GM23338 (cell line): ENCODE data around the gene HSPA1A. TPM values are rescaled to one million over a fixed set of nuclear protein-coding genes. Genes with fewer than 3 reads are reported as not detected.

ENCODE experiments used
- ATAC-seq: fragments of 200-7000 bp; cut with Tn5 transposase; 3 replicates; pipeline ENCODE4 v1.9.1; 2020
- DNase-seq: peaks from one replicate; pipeline ENCODE4 v3.0.0-alpha.2; 2015; ENCODE audit warnings: low spot score
- H2AFZ ChIP-seq: fragments of 200-600 bp; sonication (generic); 2 replicates; pipeline ENCODE4 v1.8.0; 2016; ENCODE audit warnings: antibody characterized with exemption, mild to moderate bottlenecking, moderate library complexity
- H3F3A ChIP-seq: fragments of 200-600 bp; sonication (generic); replicated peaks from 2 replicates; pipeline ENCODE4 v1.8.0; 2017; ENCODE audit warnings: antibody characterized with exemption, mixed run types, low read depth
- H3K27ac ChIP-seq: fragments of 200-600 bp; sonication (generic); 2 replicates; pipeline ENCODE4 v1.6.1; 2016; ENCODE audit warnings: low read depth
- H3K27me3 ChIP-seq: fragments of 200-600 bp; sonication (generic); 2 replicates; pipeline ENCODE4 v1.8.0; 2016; ENCODE audit warnings: mild to moderate bottlenecking, mixed run types, moderate library complexity; ENCODE audit not compliant: insufficient read depth
- H3K36me3 ChIP-seq: fragments of 200-600 bp; sonication (generic); 2 replicates; pipeline ENCODE4 v1.8.0; 2016; ENCODE audit warnings: mild to moderate bottlenecking; ENCODE audit not compliant: insufficient read depth
- H3K4me1 ChIP-seq: fragments of 200-600 bp; sonication (generic); 2 replicates; pipeline ENCODE4 v1.8.0; 2016; ENCODE audit warnings: mild to moderate bottlenecking, moderate library complexity; ENCODE audit not compliant: insufficient read depth
- H3K4me2 ChIP-seq: fragments of 200-600 bp; sonication (generic); 2 replicates; pipeline ENCODE4 v1.7.1; 2017; ENCODE audit warnings: mixed run types
- H3K4me3 ChIP-seq: fragments of 200-600 bp; sonication (generic); 2 replicates; pipeline ENCODE4 v1.6.1; 2016; ENCODE audit warnings: mixed run types
- H3K79me2 ChIP-seq: fragments of 200-600 bp; sonication (generic); replicated peaks from 2 replicates; pipeline ENCODE4 v1.8.0; 2017; ENCODE audit warnings: mild to moderate bottlenecking; ENCODE audit not compliant: insufficient read depth
- H3K9me2 ChIP-seq: fragments of 200-600 bp; sonication (generic); 2 replicates; pipeline ENCODE4 v1.8.0; 2017; ENCODE audit not compliant: insufficient read depth
- H4K20me1 ChIP-seq: fragments of 200-600 bp; sonication (generic); replicated peaks from 2 replicates; pipeline ENCODE4 v1.8.0; 2017; ENCODE audit warnings: mild to moderate bottlenecking; ENCODE audit not compliant: insufficient read depth
- H3K27ac Mint-ChIP-seq: 2 replicates; pipeline ENCODE4 v1.8.0; 2020; ENCODE audit warnings: inconsistent platforms, mild to moderate bottlenecking, moderate library complexity, mixed read lengths
- H3K27me3 Mint-ChIP-seq: 3 replicates; pipeline ENCODE4 v1.8.0; 2022; ENCODE audit warnings: low read depth, mild to moderate bottlenecking, moderate library complexity, mixed read lengths, inconsistent platforms; ENCODE audit not compliant: insufficient read depth, poor library complexity
- H3K36me3 Mint-ChIP-seq: 3 replicates; pipeline ENCODE4 v1.8.0; 2021; ENCODE audit warnings: low read depth, mild to moderate bottlenecking, inconsistent platforms, moderate library complexity, mixed read lengths
- H3K4me1 Mint-ChIP-seq: 3 replicates; pipeline ENCODE4 v1.8.0; 2020; ENCODE audit warnings: mild to moderate bottlenecking, inconsistent platforms, mixed read lengths
- H3K4me3 Mint-ChIP-seq: 3 replicates; pipeline ENCODE4 v1.8.0; 2021; ENCODE audit warnings: moderate library complexity, mild to moderate bottlenecking, inconsistent platforms, mixed read lengths
- H3K9me3 Mint-ChIP-seq: 3 replicates; pipeline ENCODE4 v1.8.0; 2020; ENCODE audit warnings: moderate library complexity, mild to moderate bottlenecking, inconsistent platforms, mixed read lengths
- CREB1 ChIP-seq: fragments of 250-450 bp; sonication (Bioruptor Pico); IDR thresholded peaks from 2 replicates; pipeline ENCODE4 v1.5.0; 2020; ENCODE audit warnings: low read depth, mild to moderate bottlenecking, moderate library complexity
- ETS1 ChIP-seq: IDR thresholded peaks from 2 replicates; pipeline ENCODE4 v1.6.1; 2016; ENCODE audit warnings: antibody characterized with exemption
- EZH2 ChIP-seq: fragments of 200-600 bp; sonication (generic); IDR thresholded peaks from one replicate; pipeline ENCODE4 v1.8.0; 2017; ENCODE audit warnings: antibody characterized with exemption, mild to moderate bottlenecking, low read depth; ENCODE audit not compliant: unreplicated experiment
- EZH2phosphoT487 ChIP-seq: fragments of 200-600 bp; sonication (generic); IDR thresholded peaks from one replicate; pipeline ENCODE4 v1.8.1; 2018; ENCODE audit warnings: antibody characterized with exemption; ENCODE audit not compliant: unreplicated experiment
- JUNB ChIP-seq: IDR thresholded peaks from one replicate; pipeline ENCODE4 v1.6.1; 2016; ENCODE audit warnings: antibody characterized with exemption; ENCODE audit not compliant: unreplicated experiment
- NANOG ChIP-seq: IDR thresholded peaks from 2 replicates; pipeline ENCODE4 v1.6.1; 2016; ENCODE audit warnings: antibody characterized with exemption, borderline replicate concordance
- POLR2AphosphoS5 ChIP-seq: IDR thresholded peaks from 2 replicates; pipeline ENCODE4 v1.6.1; 2016; ENCODE audit warnings: antibody characterized with exemption, low read depth
- STAT1 ChIP-seq: IDR thresholded peaks from one replicate; pipeline ENCODE4 v1.6.1; 2016; ENCODE audit warnings: antibody characterized with exemption; ENCODE audit not compliant: unreplicated experiment
- ZNF114 ChIP-seq: fragments of 250-450 bp; sonication (Bioruptor Pico); IDR thresholded peaks from 2 replicates; pipeline ENCODE4 v1.5.0; 2020; ENCODE audit warnings: mild to moderate bottlenecking, moderate library complexity
- ZNF331 ChIP-seq: fragments of 250-450 bp; sonication (Bioruptor Pico); IDR thresholded peaks from 2 replicates; pipeline ENCODE4 v1.5.0; 2020; ENCODE audit warnings: low read depth, mild to moderate bottlenecking, moderate library complexity
- polyA plus RNA-seq: library from polyadenylated mRNA; unstranded; fragments of >200 nt; fragmentation: Nextera tagmentation; extraction: Ambion mirVana; gene quantifications from 2 replicates; pipeline ENCODE4 v1.2.1, GENCODE V29; 2016
- total RNA-seq: library from RNA; depleted of rRNA; stranded (reverse); fragments of >200 nt; shearing (Covaris generic); gene quantifications from 2 replicates; pipeline ENCODE4 v1.2.3, GENCODE V29; 2014
- TF ChIP-seq, protein P1 (sequence below), 2 experiments: fragments of 200-600 bp in 1 of 2; sonication (generic) in 1 of 2; conservative IDR thresholded peaks; 2 replicates each; pipeline versions ENCODE4 v1.5.1 to v1.6.1; 2016 to 2017; ENCODE audit warnings: antibody characterized with exemption in 2 of 2, low read depth in 2 of 2, mild to moderate bottlenecking in 2 of 2, moderate library complexity in 1 of 2
- TF ChIP-seq, protein P2 (sequence below): fragments of 250-450 bp; sonication (Bioruptor Pico); IDR thresholded peaks from 2 replicates; pipeline ENCODE4 v1.5.0; 2020; ENCODE audit warnings: mild to moderate bottlenecking, moderate library complexity
- TF ChIP-seq, protein P3 (sequence below): IDR thresholded peaks from one replicate; pipeline ENCODE4 v1.6.1; 2018; ENCODE audit warnings: antibody characterized with exemption; ENCODE audit not compliant: unreplicated experiment

Gene HSPA1A
- total and polyA plus RNA-seq, 2 experiments from 2014 or later = 36.1 to 57.1 TPM

DNA sequence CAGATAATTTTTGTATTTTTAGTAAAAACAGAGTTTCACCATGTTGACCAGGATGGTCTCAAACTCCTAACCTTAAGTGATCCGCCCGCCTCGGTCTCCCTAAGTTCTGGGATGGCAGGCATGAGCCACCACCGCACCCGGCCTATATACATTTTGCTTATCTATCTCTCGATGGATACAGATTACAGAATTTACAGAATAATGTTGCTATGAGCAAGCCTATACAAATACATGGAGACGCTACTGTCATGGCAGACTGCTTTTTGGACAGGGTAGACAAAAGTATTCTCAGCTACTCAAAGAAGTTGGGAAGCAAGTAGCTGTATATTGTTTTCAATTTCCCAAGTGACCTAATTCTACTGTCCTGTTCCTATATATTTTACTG, 1.9 kb upstream of the HSPA1A start:
- Mint-ChIP-seq H3K4me1 (peaks cover 16% of the 10 kb centered on the region), H3K27me3 (peaks cover 31% of the 10 kb centered on the region), H3K36me3 (peaks cover 9% of the 10 kb centered on the region; the same call in 2 of the 3 replicates), H3K4me3 (peak overlapping the region; percentile 89), H3K27ac (no peak overlapping the region), H3K9me3 (peaks cover 10% of the 10 kb centered on the region; the same call in 2 of the 3 replicates)
- Histone ChIP-seq H3K27ac (peak overlapping the region; percentile 91; the same call in 1 of the 2 replicates), H3K27me3 (no peaks in the 10 kb centered on the region), H3K4me1 (peaks cover 18% of the 10 kb centered on the region), H3K79me2 (peaks cover 11% of the 10 kb centered on the region), H3K4me2 (peak overlapping the region; percentile 76), H2AFZ (peak overlapping the region; percentile 95), H3K4me3 (peak overlapping the region; percentile 51), H4K20me1 (peaks cover 8% of the 10 kb centered on the region; the same call in 1 of the 2 replicates), H3F3A (0 out of 2 replicates have a peak, but pooled peaks cover 6% of the 10 kb centered on the region), H3K36me3 (no peaks in the 10 kb centered on the region), H3K9me2 (no peaks in the 10 kb centered on the region)
- no peak for DNase-seq
- ATAC-seq = no peak
- TF ChIP-seq NANOG (no peak), POLR2AphosphoS5 (no peak), JUNB (no peak), STAT1 (no peak), CREB1 (CRISPR knock-in tag) (no peak), ETS1 (no peak), ZNF331 (CRISPR knock-in tag) (no peak), EZH2phosphoT487 (no peak), EZH2 (no peak), ZNF114 (CRISPR knock-in tag) (no peak)
- TF ChIP-seq, protein P1, sequence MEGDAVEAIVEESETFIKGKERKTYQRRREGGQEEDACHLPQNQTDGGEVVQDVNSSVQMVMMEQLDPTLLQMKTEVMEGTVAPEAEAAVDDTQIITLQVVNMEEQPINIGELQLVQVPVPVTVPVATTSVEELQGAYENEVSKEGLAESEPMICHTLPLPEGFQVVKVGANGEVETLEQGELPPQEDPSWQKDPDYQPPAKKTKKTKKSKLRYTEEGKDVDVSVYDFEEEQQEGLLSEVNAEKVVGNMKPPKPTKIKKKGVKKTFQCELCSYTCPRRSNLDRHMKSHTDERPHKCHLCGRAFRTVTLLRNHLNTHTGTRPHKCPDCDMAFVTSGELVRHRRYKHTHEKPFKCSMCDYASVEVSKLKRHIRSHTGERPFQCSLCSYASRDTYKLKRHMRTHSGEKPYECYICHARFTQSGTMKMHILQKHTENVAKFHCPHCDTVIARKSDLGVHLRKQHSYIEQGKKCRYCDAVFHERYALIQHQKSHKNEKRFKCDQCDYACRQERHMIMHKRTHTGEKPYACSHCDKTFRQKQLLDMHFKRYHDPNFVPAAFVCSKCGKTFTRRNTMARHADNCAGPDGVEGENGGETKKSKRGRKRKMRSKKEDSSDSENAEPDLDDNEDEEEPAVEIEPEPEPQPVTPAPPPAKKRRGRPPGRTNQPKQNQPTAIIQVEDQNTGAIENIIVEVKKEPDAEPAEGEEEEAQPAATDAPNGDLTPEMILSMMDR (conservative IDR thresholded peaks at IDR 0.05; ENCODE audit: low read depth in 2 of 2) = no peak
- TF ChIP-seq, protein P2, sequence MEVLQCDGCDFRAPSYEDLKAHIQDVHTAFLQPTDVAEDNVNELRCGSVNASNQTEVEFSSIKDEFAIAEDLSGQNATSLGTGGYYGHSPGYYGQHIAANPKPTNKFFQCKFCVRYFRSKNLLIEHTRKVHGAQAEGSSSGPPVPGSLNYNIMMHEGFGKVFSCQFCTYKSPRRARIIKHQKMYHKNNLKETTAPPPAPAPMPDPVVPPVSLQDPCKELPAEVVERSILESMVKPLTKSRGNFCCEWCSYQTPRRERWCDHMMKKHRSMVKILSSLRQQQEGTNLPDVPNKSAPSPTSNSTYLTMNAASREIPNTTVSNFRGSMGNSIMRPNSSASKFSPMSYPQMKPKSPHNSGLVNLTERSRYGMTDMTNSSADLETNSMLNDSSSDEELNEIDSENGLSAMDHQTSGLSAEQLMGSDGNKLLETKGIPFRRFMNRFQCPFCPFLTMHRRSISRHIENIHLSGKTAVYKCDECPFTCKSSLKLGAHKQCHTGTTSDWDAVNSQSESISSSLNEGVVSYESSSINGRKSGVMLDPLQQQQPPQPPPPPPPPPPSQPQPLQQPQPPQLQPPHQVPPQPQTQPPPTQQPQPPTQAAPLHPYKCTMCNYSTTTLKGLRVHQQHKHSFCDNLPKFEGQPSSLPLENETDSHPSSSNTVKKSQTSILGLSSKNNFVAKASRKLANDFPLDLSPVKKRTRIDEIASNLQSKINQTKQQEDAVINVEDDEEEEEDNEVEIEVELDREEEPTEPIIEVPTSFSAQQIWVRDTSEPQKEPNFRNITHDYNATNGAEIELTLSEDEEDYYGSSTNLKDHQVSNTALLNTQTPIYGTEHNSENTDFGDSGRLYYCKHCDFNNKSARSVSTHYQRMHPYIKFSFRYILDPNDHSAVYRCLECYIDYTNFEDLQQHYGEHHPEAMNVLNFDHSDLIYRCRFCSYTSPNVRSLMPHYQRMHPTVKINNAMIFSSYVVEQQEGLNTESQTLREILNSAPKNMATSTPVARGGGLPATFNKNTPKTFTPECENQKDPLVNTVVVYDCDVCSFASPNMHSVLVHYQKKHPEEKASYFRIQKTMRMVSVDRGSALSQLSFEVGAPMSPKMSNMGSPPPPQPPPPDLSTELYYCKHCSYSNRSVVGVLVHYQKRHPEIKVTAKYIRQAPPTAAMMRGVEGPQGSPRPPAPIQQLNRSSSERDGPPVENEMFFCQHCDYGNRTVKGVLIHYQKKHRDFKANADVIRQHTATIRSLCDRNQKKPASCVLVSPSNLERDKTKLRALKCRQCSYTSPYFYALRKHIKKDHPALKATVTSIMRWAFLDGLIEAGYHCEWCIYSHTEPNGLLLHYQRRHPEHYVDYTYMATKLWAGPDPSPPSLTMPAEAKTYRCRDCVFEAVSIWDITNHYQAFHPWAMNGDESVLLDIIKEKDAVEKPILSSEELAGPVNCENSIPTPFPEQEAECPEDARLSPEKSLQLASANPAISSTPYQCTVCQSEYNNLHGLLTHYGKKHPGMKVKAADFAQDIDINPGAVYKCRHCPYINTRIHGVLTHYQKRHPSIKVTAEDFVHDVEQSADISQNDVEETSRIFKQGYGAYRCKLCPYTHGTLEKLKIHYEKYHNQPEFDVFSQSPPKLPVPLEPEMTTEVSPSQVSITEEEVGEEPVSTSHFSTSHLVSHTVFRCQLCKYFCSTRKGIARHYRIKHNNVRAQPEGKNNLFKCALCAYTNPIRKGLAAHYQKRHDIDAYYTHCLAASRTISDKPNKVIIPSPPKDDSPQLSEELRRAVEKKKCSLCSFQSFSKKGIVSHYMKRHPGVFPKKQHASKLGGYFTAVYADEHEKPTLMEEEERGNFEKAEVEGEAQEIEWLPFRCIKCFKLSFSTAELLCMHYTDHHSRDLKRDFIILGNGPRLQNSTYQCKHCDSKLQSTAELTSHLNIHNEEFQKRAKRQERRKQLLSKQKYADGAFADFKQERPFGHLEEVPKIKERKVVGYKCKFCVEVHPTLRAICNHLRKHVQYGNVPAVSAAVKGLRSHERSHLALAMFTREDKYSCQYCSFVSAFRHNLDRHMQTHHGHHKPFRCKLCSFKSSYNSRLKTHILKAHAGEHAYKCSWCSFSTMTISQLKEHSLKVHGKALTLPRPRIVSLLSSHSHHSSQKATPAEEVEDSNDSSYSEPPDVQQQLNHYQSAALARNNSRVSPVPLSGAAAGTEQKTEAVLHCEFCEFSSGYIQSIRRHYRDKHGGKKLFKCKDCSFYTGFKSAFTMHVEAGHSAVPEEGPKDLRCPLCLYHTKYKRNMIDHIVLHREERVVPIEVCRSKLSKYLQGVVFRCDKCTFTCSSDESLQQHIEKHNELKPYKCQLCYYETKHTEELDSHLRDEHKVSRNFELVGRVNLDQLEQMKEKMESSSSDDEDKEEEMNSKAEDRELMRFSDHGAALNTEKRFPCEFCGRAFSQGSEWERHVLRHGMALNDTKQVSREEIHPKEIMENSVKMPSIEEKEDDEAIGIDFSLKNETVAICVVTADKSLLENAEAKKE (CRISPR knock-in tag) = no peak
- TF ChIP-seq, protein P3, sequence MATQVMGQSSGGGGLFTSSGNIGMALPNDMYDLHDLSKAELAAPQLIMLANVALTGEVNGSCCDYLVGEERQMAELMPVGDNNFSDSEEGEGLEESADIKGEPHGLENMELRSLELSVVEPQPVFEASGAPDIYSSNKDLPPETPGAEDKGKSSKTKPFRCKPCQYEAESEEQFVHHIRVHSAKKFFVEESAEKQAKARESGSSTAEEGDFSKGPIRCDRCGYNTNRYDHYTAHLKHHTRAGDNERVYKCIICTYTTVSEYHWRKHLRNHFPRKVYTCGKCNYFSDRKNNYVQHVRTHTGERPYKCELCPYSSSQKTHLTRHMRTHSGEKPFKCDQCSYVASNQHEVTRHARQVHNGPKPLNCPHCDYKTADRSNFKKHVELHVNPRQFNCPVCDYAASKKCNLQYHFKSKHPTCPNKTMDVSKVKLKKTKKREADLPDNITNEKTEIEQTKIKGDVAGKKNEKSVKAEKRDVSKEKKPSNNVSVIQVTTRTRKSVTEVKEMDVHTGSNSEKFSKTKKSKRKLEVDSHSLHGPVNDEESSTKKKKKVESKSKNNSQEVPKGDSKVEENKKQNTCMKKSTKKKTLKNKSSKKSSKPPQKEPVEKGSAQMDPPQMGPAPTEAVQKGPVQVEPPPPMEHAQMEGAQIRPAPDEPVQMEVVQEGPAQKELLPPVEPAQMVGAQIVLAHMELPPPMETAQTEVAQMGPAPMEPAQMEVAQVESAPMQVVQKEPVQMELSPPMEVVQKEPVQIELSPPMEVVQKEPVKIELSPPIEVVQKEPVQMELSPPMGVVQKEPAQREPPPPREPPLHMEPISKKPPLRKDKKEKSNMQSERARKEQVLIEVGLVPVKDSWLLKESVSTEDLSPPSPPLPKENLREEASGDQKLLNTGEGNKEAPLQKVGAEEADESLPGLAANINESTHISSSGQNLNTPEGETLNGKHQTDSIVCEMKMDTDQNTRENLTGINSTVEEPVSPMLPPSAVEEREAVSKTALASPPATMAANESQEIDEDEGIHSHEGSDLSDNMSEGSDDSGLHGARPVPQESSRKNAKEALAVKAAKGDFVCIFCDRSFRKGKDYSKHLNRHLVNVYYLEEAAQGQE = no peak
